K562 (cell line): ENCODE measurements around the gene ZNF286A. TPM values are rescaled to one million over a fixed set of nuclear protein-coding genes. Genes with fewer than 3 reads are reported as not detected.

Source experiments
- CC2D1A ChIP-seq: fragments of 450-650 bp; IDR thresholded peaks from 2 replicates; pipeline ENCODE4 v1.6.1; 2017; ENCODE audit warnings: mild to moderate bottlenecking
- EHMT2 ChIP-seq: fragments of 450-650 bp; IDR thresholded peaks from 2 replicates; pipeline ENCODE4 v1.6.1; 2018; ENCODE audit warnings: antibody characterized with exemption
- FOXO4 ChIP-seq: fragments of 450-650 bp; formaldehyde crosslinking; IDR thresholded peaks from 2 replicates; pipeline ENCODE4 v1.4.0; 2020; ENCODE audit warnings: mild to moderate bottlenecking, moderate library complexity
- FUS ChIP-seq: fragments of 200-400 bp; formaldehyde crosslinking; optimal IDR thresholded peaks from 2 replicates; pipeline ENCODE3; 2017; ENCODE audit warnings: low read depth, low read length
- HMGN3 ChIP-seq: IDR thresholded peaks from 2 replicates; pipeline ENCODE4 v1.6.1; 2011; ENCODE audit warnings: borderline replicate concordance, low read depth, mild to moderate bottlenecking, mixed read lengths, low read length; ENCODE audit not compliant: insufficient read length; ENCODE audit errors: extremely low read depth
- MAX ChIP-seq: sonication (generic); formaldehyde crosslinking; IDR thresholded peaks from 2 replicates; pipeline ENCODE4 v1.9.0; 2022; ENCODE audit warnings: mild to moderate bottlenecking, missing genetic modification reagents
- MBD1 ChIP-seq: fragments of 250-450 bp; sonication (Bioruptor Pico); IDR thresholded peaks from 2 replicates; pipeline ENCODE4 v1.8.0; 2022; ENCODE audit warnings: inconsistent platforms
- MYC ChIP-seq, 2 experiments: fragments of 250-450 bp in 1 of 2; sonication (Bioruptor Pico) in 1 of 2; IDR thresholded peaks; 2 replicates each; pipeline versions ENCODE4 v1.5.1 to v1.6.1; 2012 to 2021; ENCODE audit warnings: low read depth in 2 of 2, borderline replicate concordance in 1 of 2, improper control_type of control experiment in 1 of 2, low read length in 1 of 2, mild to moderate bottlenecking in 1 of 2, moderate library complexity in 1 of 2
- NCOA2 ChIP-seq, 2 experiments: fragments of 450-650 bp; IDR thresholded peaks; 2 replicates each; pipeline ENCODE4 v1.6.1; 2018; ENCODE audit warnings: mild to moderate bottlenecking in 2 of 2, moderate library complexity in 1 of 2; ENCODE audit not compliant: partially characterized antibody in 2 of 2
- NELFE ChIP-seq: IDR thresholded peaks from 2 replicates; pipeline ENCODE4 v1.6.1; 2011; ENCODE audit warnings: mild to moderate bottlenecking; ENCODE audit not compliant: insufficient read depth, insufficient read length
- SPI1 ChIP-seq: IDR thresholded peaks from 2 replicates; pipeline ENCODE4 v1.6.1; 2011; ENCODE audit warnings: low read depth, low read length, control low read depth, borderline replicate concordance
- ZNF239 ChIP-seq: fragments of 250-450 bp; sonication (Bioruptor Pico); IDR thresholded peaks from 2 replicates; pipeline ENCODE4 v1.4.0; 2020; ENCODE audit warnings: mild to moderate bottlenecking
- ZNF274 ChIP-seq: IDR thresholded peaks from 2 replicates; pipeline ENCODE4 v1.6.1; 2011; ENCODE audit warnings: low read depth, mild to moderate bottlenecking, low read length, moderate library complexity, borderline replicate concordance
- ZNF511 ChIP-seq: sonication (generic); formaldehyde crosslinking; IDR thresholded peaks from 2 replicates; pipeline ENCODE4 v1.8.0; 2022; ENCODE audit warnings: mild to moderate bottlenecking, missing genetic modification reagents
- polyA plus RNA-seq, 8 experiments: library from polyadenylated mRNA; depleted of rRNA in 4 of 8; stranded (reverse) in 5 of 8; unstranded in 3 of 8; fragments of >200 nt; fragmentation: Nextera tagmentation in 2 of 8; fragmentation: Illumina TruSeq in 1 of 8; extraction: Ambion mirVana in 2 of 8; extraction: Trizol in 1 of 8; gene quantifications; 2 replicates each; pipeline versions ENCODE4 v1.2.1 to v1.2.3, GENCODE V29; 2011 to 2014; ENCODE audit warnings: inconsistent platforms in 1 of 8, missing spikeins in 1 of 8
- total RNA-seq, 7 experiments: library from RNA; depleted of rRNA in 6 of 7; stranded (reverse); fragments of >200 nt in 6 of 7; fragmentation: Illumina TruSeq in 2 of 7; extraction: Trizol in 2 of 7; gene quantifications; 2 replicates each; pipeline versions ENCODE4 v1.2.1 to v1.2.3, GENCODE V29; 2011 to 2021; ENCODE audit warnings: low replicate concordance in 1 of 7

The ZNF286A gene
- total and polyA plus RNA-seq, 9 of the 15 experiments (the other 6 are each of a cell fraction or from before 2014, with no cell fraction given) = 9.0 to 23.1 (median 16.6) TPM

GRCh38 chr17:15659663-15660062 is 39.9 kb upstream of the ZNF286A start (continued):
- no peak for TF ChIP-seq MAX (CRISPR knock-in tag)
- no peak for TF ChIP-seq ZNF239 (CRISPR knock-in tag)
- no peak for TF ChIP-seq MBD1 (CRISPR knock-in tag)
- TF ChIP-seq ZNF274 = no peak
- no peak for TF ChIP-seq FUS
- TF ChIP-seq EHMT2 = no peak
- TF ChIP-seq MYC (IDR thresholded peaks at IDR 0.05; ENCODE audit: low read depth, low read length) = no peak
- TF ChIP-seq MYC (CRISPR knock-in tag; IDR thresholded peaks at IDR 0.05; ENCODE audit: borderline replicate concordance, low read depth) = no peak
- TF ChIP-seq SPI1 = no peak
- no peak for TF ChIP-seq NCOA2 (IDR thresholded peaks at IDR 0.05; ENCODE audit: partially characterized antibody in 2 of 2)
- no peak for TF ChIP-seq ZNF511
- no peak for TF ChIP-seq FOXO4 (CRISPR knock-in tag)
- TF ChIP-seq HMGN3 = no peak
- no peak for TF ChIP-seq CC2D1A
- TF ChIP-seq NELFE = no peak
